HEK293 (cell line): Measurements from ENCODE around the gene ARFGAP1.

ENCODE experiments used
- CTCF ChIA-PET: fragments of 350-600 bp; formaldehyde crosslinking; extraction: SDS; loops from one replicate; lab custom pipeline; 2021; ENCODE audit warnings: antibody characterized with exemption; lab: Yijun Ruan, JAX
- POLR2A ChIA-PET: fragments of 300-600 bp; formaldehyde crosslinking; extraction: SDS; loops from one replicate; lab custom pipeline; 2020; ENCODE audit warnings: antibody characterized with exemption, inconsistent platforms; lab: Yijun Ruan, JAX
- H3K27ac ChIP-seq: fragments of 200-500 bp; sonication (Bioruptor generic); 2 replicates; pipeline ENCODE4 v1.5.1; 2014; ENCODE audit warnings: low read depth, low read length, control low read depth, inconsistent platforms; ENCODE audit errors: extremely low read depth
- H3K36me3 ChIP-seq, 2 experiments: fragments of 200-500 bp in 1 of 2; sonication (Bioruptor generic) in 1 of 2; 1 replicate in 1 of 2; 2 replicates in 1 of 2; pipeline ENCODE4 v1.5.1; 2014 to 2017; ENCODE audit warnings: inconsistent platforms in 2 of 2, low read length in 2 of 2; ENCODE audit not compliant: control insufficient read depth in 2 of 2, insufficient read depth in 1 of 2
- H3K4me1 ChIP-seq: fragments of 200-500 bp; sonication (Bioruptor generic); 2 replicates; pipeline ENCODE4 v1.5.1; 2014; ENCODE audit warnings: mild to moderate bottlenecking, low read length, inconsistent platforms; ENCODE audit not compliant: control insufficient read depth, insufficient read depth
- H3K4me3 ChIP-seq: 2 replicates; pipeline ENCODE4 v1.5.1; 2011; ENCODE audit warnings: low read depth, mild to moderate bottlenecking, control low read depth, low read length, moderate library complexity
- H3K9me3 ChIP-seq: fragments of 200-500 bp; sonication (Bioruptor generic); 2 replicates; pipeline ENCODE4 v1.5.1; 2014; ENCODE audit warnings: low read depth, low read length, inconsistent platforms; ENCODE audit not compliant: control insufficient read depth, insufficient read depth
- KLF16 ChIP-seq: fragments of 450-650 bp; formaldehyde crosslinking; IDR thresholded peaks from 2 replicates; pipeline ENCODE4 v1.5.1; 2017; ENCODE audit warnings: missing biosample characterization, missing genetic modification characterization
- MEIS1 ChIP-seq: sonication (generic); formaldehyde crosslinking; IDR thresholded peaks from 2 replicates; pipeline ENCODE4 v1.8.1; 2022; ENCODE audit warnings: missing genetic modification reagents, mild to moderate bottlenecking, borderline replicate concordance
- SALL2 ChIP-seq: fragments of 450-650 bp; formaldehyde crosslinking; IDR thresholded peaks from 2 replicates; pipeline ENCODE4 v1.5.0; 2017; ENCODE audit warnings: missing biosample characterization, mild to moderate bottlenecking, missing genetic modification characterization, borderline replicate concordance
- ZBTB20 ChIP-seq: fragments of 450-650 bp; formaldehyde crosslinking; IDR thresholded peaks from 2 replicates; pipeline ENCODE4 v1.5.1; 2016; ENCODE audit warnings: missing biosample characterization, missing genetic modification characterization
- ZFHX2 ChIP-seq: fragments of 450-650 bp; formaldehyde crosslinking; conservative IDR thresholded peaks from 2 replicates; pipeline ENCODE4 v1.5.1; 2016; ENCODE audit warnings: missing biosample characterization, missing genetic modification characterization
- ZNF19 ChIP-seq: fragments of 450-650 bp; formaldehyde crosslinking; IDR thresholded peaks from 2 replicates; pipeline ENCODE4; 2016; ENCODE audit warnings: missing biosample characterization, missing genetic modification characterization, low read depth
- ZNF391 ChIP-seq: fragments of 450-650 bp; formaldehyde crosslinking; IDR thresholded peaks from 2 replicates; pipeline ENCODE4 v1.5.1; 2016; ENCODE audit warnings: low read depth, missing biosample characterization, missing genetic modification characterization, borderline replicate concordance
- ZNF549 ChIP-seq: fragments of 450-650 bp; IDR thresholded peaks from 2 replicates; pipeline ENCODE4 v1.5.1; 2018; ENCODE audit warnings: missing biosample characterization, missing genetic modification characterization, mild to moderate bottlenecking, inconsistent platforms, moderate library complexity
- ZNF555 ChIP-seq: fragments of 450-650 bp; formaldehyde crosslinking; conservative IDR thresholded peaks from 2 replicates; pipeline ENCODE4 v1.5.1; 2017; ENCODE audit warnings: missing biosample characterization, mild to moderate bottlenecking, missing genetic modification characterization, inconsistent platforms
- ZNF558 ChIP-seq: fragments of 450-650 bp; formaldehyde crosslinking; IDR thresholded peaks from 2 replicates; pipeline ENCODE4 v1.5.1; 2016; ENCODE audit warnings: missing biosample characterization, missing genetic modification characterization
- ZNF561 ChIP-seq: fragments of 450-650 bp; IDR thresholded peaks from 2 replicates; pipeline ENCODE4 v1.5.1; 2018; ENCODE audit warnings: missing biosample characterization, missing genetic modification characterization, borderline replicate concordance
- ZNF664 ChIP-seq: fragments of 450-650 bp; formaldehyde crosslinking; IDR thresholded peaks from 2 replicates; pipeline ENCODE4 v1.5.1; 2016; ENCODE audit warnings: missing biosample characterization, missing genetic modification characterization
- ZNF670 ChIP-seq: fragments of 450-650 bp; formaldehyde crosslinking; IDR thresholded peaks from 2 replicates; pipeline ENCODE4 v1.5.1; 2016; ENCODE audit warnings: missing biosample characterization, missing genetic modification characterization, low read depth
- ZNF677 ChIP-seq: fragments of 450-650 bp; IDR thresholded peaks from 2 replicates; pipeline ENCODE4 v1.5.0; 2018; ENCODE audit warnings: missing biosample characterization, mild to moderate bottlenecking, missing genetic modification characterization, moderate library complexity
- ZNF768 ChIP-seq: fragments of 450-650 bp; formaldehyde crosslinking; IDR thresholded peaks from 2 replicates; pipeline ENCODE4 v1.5.1; 2018; ENCODE audit warnings: missing biosample characterization, mild to moderate bottlenecking, missing genetic modification characterization
- ZNF785 ChIP-seq: fragments of 450-650 bp; formaldehyde crosslinking; IDR thresholded peaks from 2 replicates; pipeline ENCODE4 v1.5.1; 2016; ENCODE audit warnings: missing biosample characterization, missing genetic modification characterization
- TF ChIP-seq, protein P1 (sequence below): fragments of 450-650 bp; formaldehyde crosslinking; IDR thresholded peaks from 2 replicates; pipeline ENCODE4 v1.5.1; 2017; ENCODE audit warnings: missing biosample characterization, mild to moderate bottlenecking, missing genetic modification characterization, moderate library complexity
- TF ChIP-seq, protein P2 (sequence below): fragments of 450-650 bp; formaldehyde crosslinking; IDR thresholded peaks from 2 replicates; pipeline ENCODE4 v1.5.1; 2016; ENCODE audit warnings: missing biosample characterization, missing genetic modification characterization
- TF ChIP-seq, protein P3 (sequence below): fragments of 450-650 bp; formaldehyde crosslinking; IDR thresholded peaks from 2 replicates; pipeline ENCODE4 v1.5.1; 2016; ENCODE audit warnings: missing biosample characterization, missing genetic modification characterization

ARFGAP1 gene

GRCh38 chr20:63295422-63295821, 22.8 kb downstream of the ARFGAP1 start (continued):
- TF ChIP-seq KLF16 (tag by site-specific recombination): no peak

GRCh38 chr20:63295846-63296245, 23.2 kb downstream of the ARFGAP1 start:
- no peak overlapping the region for H3K27ac ChIP-seq
- CTCF ChIA-PET: interaction anchor here (0.7 to 1.5 kb wide), 2 partner anchors 13 to 72 kb away, joined by 3 to 6 read pairs; no protein-coding TSS in a partner anchor
- TF ChIP-seq ZNF768 (tag by site-specific recombination) (no peak), ZNF558 (no peak), SALL2 (tag by site-specific recombination) (no peak), ZNF549 (tag by site-specific recombination) (no peak), ZNF670 (tag by site-specific recombination) (no peak), ZNF561 (no peak), ZBTB20 (tag by site-specific recombination) (no peak), ZNF677 (no peak), ZNF785 (tag by site-specific recombination) (no peak), ZNF664 (tag by site-specific recombination) (no peak), MEIS1 (CRISPR knock-in tag) (no peak), ZNF19 (tag by site-specific recombination) (no peak), ZFHX2 (tag by site-specific recombination) (no peak), ZNF555 (tag by site-specific recombination) (no peak), ZNF391 (no peak)
- TF ChIP-seq, protein P1, sequence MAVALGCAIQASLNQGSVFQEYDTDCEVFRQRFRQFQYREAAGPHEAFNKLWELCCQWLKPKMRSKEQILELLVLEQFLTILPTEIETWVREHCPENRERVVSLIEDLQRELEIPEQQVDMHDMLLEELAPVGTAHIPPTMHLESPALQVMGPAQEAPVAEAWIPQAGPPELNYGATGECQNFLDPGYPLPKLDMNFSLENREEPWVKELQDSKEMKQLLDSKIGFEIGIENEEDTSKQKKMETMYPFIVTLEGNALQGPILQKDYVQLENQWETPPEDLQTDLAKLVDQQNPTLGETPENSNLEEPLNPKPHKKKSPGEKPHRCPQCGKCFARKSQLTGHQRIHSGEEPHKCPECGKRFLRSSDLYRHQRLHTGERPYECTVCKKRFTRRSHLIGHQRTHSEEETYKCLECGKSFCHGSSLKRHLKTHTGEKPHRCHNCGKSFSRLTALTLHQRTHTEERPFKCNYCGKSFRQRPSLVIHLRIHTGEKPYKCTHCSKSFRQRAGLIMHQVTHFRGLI (tag by site-specific recombination): no peak
- TF ChIP-seq, protein P2, sequence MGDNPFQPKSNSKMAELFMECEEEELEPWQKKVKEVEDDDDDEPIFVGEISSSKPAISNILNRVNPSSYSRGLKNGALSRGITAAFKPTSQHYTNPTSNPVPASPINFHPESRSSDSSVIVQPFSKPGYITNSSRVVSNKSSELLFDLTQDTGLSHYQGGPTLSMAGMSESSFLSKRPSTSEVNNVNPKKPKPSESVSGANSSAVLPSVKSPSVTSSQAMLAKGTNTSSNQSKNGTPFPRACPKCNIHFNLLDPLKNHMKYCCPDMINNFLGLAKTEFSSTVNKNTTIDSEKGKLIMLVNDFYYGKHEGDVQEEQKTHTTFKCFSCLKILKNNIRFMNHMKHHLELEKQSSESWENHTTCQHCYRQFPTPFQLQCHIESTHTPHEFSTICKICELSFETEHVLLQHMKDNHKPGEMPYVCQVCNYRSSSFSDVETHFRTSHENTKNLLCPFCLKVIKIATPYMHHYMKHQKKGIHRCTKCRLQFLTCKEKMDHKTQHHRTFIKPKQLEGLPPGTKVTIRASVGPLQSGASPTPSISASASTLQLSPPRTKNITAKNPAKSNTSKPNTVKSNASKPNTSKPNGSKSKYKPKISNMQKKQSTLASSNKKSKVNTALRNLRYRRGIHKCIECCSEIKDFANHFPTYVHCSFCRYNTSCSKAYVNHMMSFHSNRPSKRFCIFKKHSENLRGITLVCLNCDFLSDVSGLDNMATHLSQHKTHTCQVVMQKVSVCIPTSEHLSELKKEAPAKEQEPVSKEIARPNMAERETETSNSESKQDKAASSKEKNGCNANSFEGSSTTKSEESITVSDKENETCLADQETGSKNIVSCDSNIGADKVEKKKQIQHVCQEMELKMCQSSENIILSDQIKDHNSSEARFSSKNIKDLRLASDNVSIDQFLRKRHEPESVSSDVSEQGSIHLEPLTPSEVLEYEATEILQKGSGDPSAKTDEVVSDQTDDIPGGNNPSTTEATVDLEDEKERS (tag by site-specific recombination): no peak
- TF ChIP-seq, protein P3, sequence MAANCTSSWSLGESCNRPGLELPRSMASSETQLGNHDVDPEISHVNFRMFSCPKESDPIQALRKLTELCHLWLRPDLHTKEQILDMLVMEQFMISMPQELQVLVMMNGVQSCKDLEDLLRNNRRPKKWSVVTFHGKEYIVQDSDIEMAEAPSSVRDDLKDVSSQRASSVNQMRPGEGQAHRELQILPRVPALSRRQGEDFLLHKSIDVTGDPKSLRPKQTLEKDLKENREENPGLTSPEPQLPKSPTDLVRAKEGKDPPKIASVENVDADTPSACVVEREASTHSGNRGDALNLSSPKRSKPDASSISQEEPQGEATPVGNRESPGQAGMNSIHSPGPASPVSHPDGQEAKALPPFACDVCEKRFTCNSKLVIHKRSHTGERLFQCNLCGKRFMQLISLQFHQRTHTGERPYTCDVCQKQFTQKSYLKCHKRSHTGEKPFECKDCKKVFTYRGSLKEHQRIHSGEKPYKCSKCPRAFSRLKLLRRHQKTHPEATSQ (tag by site-specific recombination): no peak

More at GRCh38 chr20:63295846-63296245, 23.2 kb downstream of the ARFGAP1 start:
- POLR2A ChIA-PET: no interaction called here
- Histone ChIP-seq H3K36me3 (no peaks in the 10 kb centered on the region), H3K4me1 (no peaks in the 10 kb centered on the region), H3K4me3 (no peak overlapping the region), H3K9me3 (no peaks in the 10 kb centered on the region)
